ENCODE data around the gene CYP4F8. TPM values are rescaled to one million over a fixed set of nuclear protein-coding genes. Genes with fewer than 3 reads are reported as not detected.

Gene CYP4F8
- polyA plus RNA-seq, 1 of the 3 experiments (the other 2 are of a cell fraction) = not detected

- TF ChIP-seq ZBTB33 (IDR thresholded peaks at IDR 0.05; ENCODE audit: borderline replicate concordance, low read depth) (no peak), CHD2 (IDR thresholded peaks at IDR 0.05; ENCODE audit: low read length, partially characterized antibody) (no peak), USF1 (IDR thresholded peaks at IDR 0.05; ENCODE audit: borderline replicate concordance, low read depth) (no peak), MAX (IDR thresholded peaks at IDR 0.05; ENCODE audit: low read depth) (no peak), NRF1 (IDR thresholded peaks at IDR 0.05; ENCODE audit: low read depth, low read length) (no peak), MEF2A (IDR thresholded peaks at IDR 0.05; ENCODE audit: borderline replicate concordance, low read depth) (no peak), TCF12 (IDR thresholded peaks at IDR 0.05) (no peak), YY1 (IDR thresholded peaks at IDR 0.05; ENCODE audit: low read depth) (no peak), RXRA (IDR thresholded peaks at IDR 0.05; ENCODE audit: borderline replicate concordance, low read depth) (no peak)
Observed at GRCh38 chr19:15616183-15616582, 1.2 kb downstream of the CYP4F8 start (continued).

- no peak for DNase-seq
- no peak overlapping the region for H2AFZ ChIP-seq (ENCODE audit: low read depth)
- H3K79me2 ChIP-seq (ENCODE audit: insufficient read depth) = no peaks in the 10 kb centered on the region
- H3K36me3 ChIP-seq (replicated peaks in 1 of 2; ENCODE audit: control insufficient read depth in 1 of 2, insufficient read depth in 2 of 2, low read length in 1 of 2) = no peaks in the 10 kb centered on the region
- ChIA-PET CTCF (no interaction called here), POLR2A (no interaction called here)
- no peak overlapping the region for H3K27ac ChIP-seq (ENCODE audit: low read depth in 2 of 2, low read length in 1 of 2)
- H3K4me1 ChIP-seq (ENCODE audit: control insufficient read depth in 1 of 2, insufficient read depth in 2 of 2, low read depth in 1 of 2, low read length in 1 of 2) = no peaks in the 10 kb centered on the region
- no peaks in the 10 kb centered on the region for H4K20me1 ChIP-seq (ENCODE audit: insufficient read depth)
- H3K4me3 ChIP-seq (ENCODE audit: low read depth in 2 of 2, low read length in 1 of 2) = no peak overlapping the region
- H3F3A ChIP-seq (replicated peaks; ENCODE audit: insufficient read depth) = no peaks in the 10 kb centered on the region
- no peaks in the 10 kb centered on the region for H3K9me3 ChIP-seq
- H3K4me2 ChIP-seq = no peak overlapping the region
- 0% methylated on average over 4 of the region's 7 CpGs for WGBS (ENCODE audit: low lambda C conversion rate)
- no peaks in the 10 kb centered on the region for H3K27me3 ChIP-seq (ENCODE audit: insufficient read depth)
- H3K9ac ChIP-seq = no peak overlapping the region
- TF ChIP-seq TAF1 (IDR thresholded peaks at IDR 0.05; ENCODE audit: borderline replicate concordance, low read depth, low read length) (no peak), PBX3 (IDR thresholded peaks at IDR 0.05) (no peak), EZH2phosphoT487 (IDR thresholded peaks at IDR 0.05; ENCODE audit: borderline replicate concordance, low read depth) (no peak), NRF1 (IDR thresholded peaks at IDR 0.05; ENCODE audit: low read depth, low read length) (no peak), CHD2 (IDR thresholded peaks at IDR 0.05; ENCODE audit: low read length, partially characterized antibody) (no peak), MAX (IDR thresholded peaks at IDR 0.05; ENCODE audit: low read depth) (no peak)
- no peaks in the 10 kb centered on the region for H3K9me2 ChIP-seq
Observed at GRCh38 chr19:15616627-15617270, 1.7 kb downstream of the CYP4F8 start.

Data from SK-N-SH (cell line).